Brain microvascular endothelial cell (primary cell): Measurements from ENCODE around the gene FAM107B.

Experiments
- DNase-seq: peaks from one replicate; pipeline ENCODE4 v3.0.0-alpha.2; 2020
- H3K27ac ChIP-seq: fragments of 250-450 bp; sonication (Bioruptor Pico); 2 replicates; pipeline ENCODE4 v1.5.1; 2020; ENCODE audit warnings: mild to moderate bottlenecking, moderate library complexity
- H3K27me3 ChIP-seq: fragments of 250-450 bp; sonication (Bioruptor Pico); replicated peaks from 2 replicates; pipeline ENCODE4 v1.5.1; 2020; ENCODE audit warnings: mild to moderate bottlenecking
- H3K36me3 ChIP-seq: fragments of 250-450 bp; sonication (Bioruptor Pico); replicated peaks from 2 replicates; pipeline ENCODE4 v1.5.1; 2020; ENCODE audit warnings: mild to moderate bottlenecking
- H3K4me3 ChIP-seq: 2 replicates; pipeline ENCODE4 v1.5.1; 2011; ENCODE audit warnings: low read depth, mild to moderate bottlenecking, control low read depth, low read length, moderate library complexity
- CTCF ChIP-seq: IDR thresholded peaks from 2 replicates; pipeline ENCODE4 v1.5.1; 2011; ENCODE audit warnings: low read depth, mild to moderate bottlenecking, moderate library complexity, low read length, control low read depth, inconsistent platforms; ENCODE audit errors: missing control alignments
- in situ Hi-C: cut with HindIII; loops from 2 replicates; pipeline ENCODE4 v1.10.0; 2017; ENCODE audit warnings: low sequenced_read_pairs, low pct_ligation_motif_present

Gene FAM107B

GRCh38 chr10:14623931-14624330 is 150.8 kb downstream of the FAM107B start:
- in situ Hi-C loops = no loop called here
- Histone ChIP-seq H3K4me3 (no peak overlapping the region), H3K27me3 (no peaks in the 10 kb centered on the region), H3K27ac (no peak overlapping the region), H3K36me3 (no peaks in the 10 kb centered on the region)
- no peak for DNase-seq
- TF ChIP-seq CTCF = no peak

GRCh38 chr10:14621037-14621436 is 153.7 kb downstream of the FAM107B start:
- TF ChIP-seq CTCF = no peak
- in situ Hi-C loops = no loop called here
- no peak for DNase-seq
- no peaks in the 10 kb centered on the region for H3K27me3 ChIP-seq
- H3K27ac ChIP-seq = no peak overlapping the region
- no peak overlapping the region for H3K4me3 ChIP-seq
- no peaks in the 10 kb centered on the region for H3K36me3 ChIP-seq

GRCh38 chr10:14618674-14619073 is 156.0 kb downstream of the FAM107B start:
- no peak overlapping the region for H3K4me3 ChIP-seq
- no peak for TF ChIP-seq CTCF
- no peak overlapping the region for H3K27ac ChIP-seq
- in situ Hi-C loops = no loop called here
- H3K36me3 ChIP-seq = no peaks in the 10 kb centered on the region
- H3K27me3 ChIP-seq = no peaks in the 10 kb centered on the region
- DNase-seq = no peak

- Histone ChIP-seq H3K36me3 (no peaks in the 10 kb centered on the region), H3K27ac (no peak overlapping the region), H3K4me3 (no peak overlapping the region), H3K27me3 (no peaks in the 10 kb centered on the region)
- no peak for DNase-seq
- in situ Hi-C loops = no loop called here
- peak; percentile 44 for TF ChIP-seq CTCF
These were observed 156.8 kb downstream of the FAM107B start for GRCh38 chr10:14617852-14618251.

GRCh38 chr10:14616955-14617730 is 157.6 kb downstream of the FAM107B start:
- Histone ChIP-seq H3K4me3 (no peak overlapping the region), H3K36me3 (no peaks in the 10 kb centered on the region), H3K27ac (no peak overlapping the region), H3K27me3 (no peaks in the 10 kb centered on the region)
- no peak for DNase-seq
- in situ Hi-C loops = no loop called here
- TF ChIP-seq CTCF = no peak

- DNase-seq = no peak
- no peaks in the 10 kb centered on the region for H3K36me3 ChIP-seq
- no peak for TF ChIP-seq CTCF
- H3K4me3 ChIP-seq = no peak overlapping the region
- in situ Hi-C loops = no loop called here
- no peak overlapping the region for H3K27ac ChIP-seq
- H3K27me3 ChIP-seq = no peaks in the 10 kb centered on the region
These were observed 158.2 kb downstream of the FAM107B start for GRCh38 chr10:14616465-14616864.
